Endothelial cell of umbilical vein (primary cell): ENCODE data around the gene CD300H. TPM values are rescaled to one million over a fixed set of nuclear protein-coding genes. Genes with fewer than 3 reads are reported as not detected.
"Not testable (repeated sequence)": the region's sequence is repeated elsewhere in the genome, so short reads cannot be mapped to it uniquely, and the experiment has no call there.

Source experiments
- BruUV-seq: library from RNA; stranded (reverse); fragments of 400-500 nt; replicated peaks from 2 replicates; lab custom pipeline; 2021; lab: Mats Ljungman, UMichigan
- CTCF ChIA-PET: fragments of 300-600, 350-600 bp; sonication (Branson Sonifier 250); formaldehyde crosslinking; loops from one replicate; lab custom pipeline; 2021; ENCODE audit warnings: antibody characterized with exemption, inconsistent platforms; lab: Charles Lee
- POLR2A ChIA-PET: fragments of 300-600, 350-600 bp; sonication (Branson Sonifier 250); formaldehyde crosslinking; loops from one replicate; lab custom pipeline; 2021; ENCODE audit warnings: antibody characterized with exemption, inconsistent platforms; lab: Charles Lee
- DNase-seq: peaks from one replicate; pipeline ENCODE4 v3.0.0-alpha.2; 2011; ENCODE audit warnings: low read depth, low spot score
- FAIRE-seq: peaks from 2 replicates; lab custom pipeline; 2011; peaks lifted over from hg19 to GRCh38; lab: Jason Lieb, UNC
- H2AFZ ChIP-seq: 2 replicates; pipeline ENCODE4 v1.6.0; 2012; ENCODE audit warnings: low read depth, low read length, control low read depth, inconsistent platforms
- H3K27ac ChIP-seq: 2 replicates; pipeline ENCODE4 v1.5.1; 2011; ENCODE audit warnings: low read depth, mild to moderate bottlenecking, control low read depth, low read length, moderate library complexity; ENCODE audit not compliant: insufficient read depth
- H3K27me3 ChIP-seq, 2 experiments: 2 replicates each; pipeline versions ENCODE4 v1.6.0 to v1.6.1; 2011; ENCODE audit warnings: low read length in 2 of 2, mixed read lengths in 1 of 2; ENCODE audit not compliant: control insufficient read depth in 2 of 2, insufficient read depth in 2 of 2
- H3K36me3 ChIP-seq, 2 experiments: 2 replicates in 1 of 2; 3 replicates in 1 of 2; pipeline ENCODE4 v1.5.1; 2011; ENCODE audit warnings: low read length in 2 of 2, mild to moderate bottlenecking in 1 of 2, moderate library complexity in 1 of 2; ENCODE audit not compliant: control insufficient read depth in 2 of 2, insufficient read depth in 2 of 2; ENCODE audit errors: extremely low read depth in 1 of 2
- H3K4me1 ChIP-seq: 3 replicates; pipeline ENCODE4 v1.5.1; 2011; ENCODE audit warnings: mild to moderate bottlenecking, low read length; ENCODE audit not compliant: control insufficient read depth, insufficient read depth; ENCODE audit errors: extremely low read depth
- H3K4me2 ChIP-seq: 2 replicates; pipeline ENCODE4 v1.6.1; 2011; ENCODE audit warnings: low read length, control low read depth, mixed read lengths; ENCODE audit not compliant: insufficient read depth
- H3K4me3 ChIP-seq, 3 experiments: fragments of 200-600 bp in 1 of 3; sonication (generic), shearing (Covaris generic) in 1 of 3; replicated peaks in 1 of 3; 2 replicates each; pipeline ENCODE4 v1.5.1; 2011 to 2016; ENCODE audit warnings: control low read depth in 3 of 3, low read length in 3 of 3, mild to moderate bottlenecking in 2 of 3, inconsistent platforms in 1 of 3, low read depth in 1 of 3, moderate library complexity in 1 of 3; ENCODE audit not compliant: insufficient read depth in 1 of 3
- H3K79me2 ChIP-seq: 2 replicates; pipeline ENCODE4 v1.6.0; 2012; ENCODE audit warnings: low read length, inconsistent platforms; ENCODE audit not compliant: control insufficient read depth, insufficient read depth
- H3K9ac ChIP-seq: replicated peaks from 2 replicates; pipeline ENCODE3; 2011; ENCODE audit warnings: low read length, control low read depth; ENCODE audit not compliant: insufficient read depth; ENCODE audit errors: extremely low read depth
- H3K9me1 ChIP-seq: replicated peaks from 3 replicates; pipeline ENCODE4 v1.6.0; 2011; ENCODE audit warnings: mild to moderate bottlenecking, low read length; ENCODE audit not compliant: control insufficient read depth, insufficient read depth; ENCODE audit errors: extremely low read depth
- H3K9me3 ChIP-seq: replicated peaks from 2 replicates; pipeline ENCODE4 v1.5.1; 2012; ENCODE audit warnings: low read length, inconsistent platforms; ENCODE audit not compliant: control insufficient read depth, insufficient read depth
- H4K20me1 ChIP-seq: replicated peaks from 2 replicates; pipeline ENCODE3; 2011; ENCODE audit warnings: mild to moderate bottlenecking, low read length; ENCODE audit not compliant: control insufficient read depth, insufficient read depth; ENCODE audit errors: extremely low read depth
- EZH2 ChIP-seq: IDR thresholded peaks from 2 replicates; pipeline ENCODE4 v1.6.1; 2012; ENCODE audit warnings: borderline replicate concordance, low read depth, mild to moderate bottlenecking, moderate library complexity, low read length, inconsistent platforms; ENCODE audit not compliant: severe bottlenecking
- FOS ChIP-seq: IDR thresholded peaks from 2 replicates; pipeline ENCODE4 v1.6.1; 2011; ENCODE audit warnings: mild to moderate bottlenecking, low read length, moderate library complexity, borderline replicate concordance; ENCODE audit not compliant: insufficient read depth
- GATA2 ChIP-seq: IDR thresholded peaks from 2 replicates; pipeline ENCODE4 v1.7.0; 2011; ENCODE audit warnings: low read depth, mild to moderate bottlenecking, moderate library complexity, mixed read lengths, low read length; ENCODE audit not compliant: insufficient read length, insufficient read depth
- JUN ChIP-seq: IDR thresholded peaks from 2 replicates; pipeline ENCODE4 v1.6.1; 2011; ENCODE audit warnings: borderline replicate concordance, low read depth; ENCODE audit not compliant: insufficient read length, insufficient read depth
- MYC ChIP-seq: IDR thresholded peaks from one replicate; pipeline ENCODE4 v1.6.1; 2011; ENCODE audit warnings: mild to moderate bottlenecking, low read depth, low read length
- POLR2A ChIP-seq: IDR thresholded peaks from 2 replicates; pipeline ENCODE4 v1.6.1; 2012; ENCODE audit warnings: low read depth, mild to moderate bottlenecking, control low read depth, low read length
- POLR2AphosphoS5 ChIP-seq: IDR thresholded peaks from 2 replicates; pipeline ENCODE4 v1.6.1; 2012; ENCODE audit warnings: low read depth, mild to moderate bottlenecking, control low read depth, low read length, moderate library complexity; ENCODE audit not compliant: insufficient read depth
- dilution Hi-C: fragments of 300-500 bp; cut with MboI; formaldehyde crosslinking; loops from one replicate; pipeline ENCODE4 v1.15.0; 2019; ENCODE audit warnings: low sequenced_read_pairs; ENCODE audit not compliant: extremely low pct_ligation_motif_present
- intact Hi-C: fragments of 100-400 bp; cut with micrococcal nuclease; formaldehyde crosslinking; loops from one replicate; pipeline ENCODE4 v1.10.0; 2022
- polyA plus RNA-seq, 4 experiments: library from polyadenylated mRNA; depleted of rRNA in 3 of 4; stranded (reverse) in 3 of 4; unstranded in 1 of 4; fragments of >200 nt; gene quantifications; 2 replicates each; pipeline versions ENCODE4 v1.2.1 to v1.2.3, GENCODE V29; 2011 to 2012; ENCODE audit warnings: missing spikeins in 1 of 4
- total RNA-seq: library from RNA; stranded (reverse); gene quantifications from 2 replicates; pipeline ENCODE4 v1.2.3, GENCODE V29; 2021
- TF ChIP-seq, protein P1 (sequence below), 2 donors: IDR thresholded peaks; 1 replicate in 1 of 2; 2 replicates in 1 of 2; pipeline ENCODE4 v1.5.1; 2011; ENCODE audit warnings: low read length in 2 of 2, mild to moderate bottlenecking in 2 of 2, moderate library complexity in 2 of 2, control low read depth in 1 of 2, inconsistent platforms in 1 of 2, low read depth in 1 of 2; ENCODE audit not compliant: insufficient read depth in 1 of 2; ENCODE audit errors: extremely low read depth in 1 of 2
- TF ChIP-seq, protein P2 (sequence below): IDR thresholded peaks from 2 replicates; pipeline ENCODE4 v1.6.1; 2011; ENCODE audit not compliant: insufficient read depth, insufficient read length

Gene CD300H
- total and polyA plus RNA-seq, 2 donors (not counting 3 experiments of a cell fraction or from before 2014, with no cell fraction given): not detected

DNA sequence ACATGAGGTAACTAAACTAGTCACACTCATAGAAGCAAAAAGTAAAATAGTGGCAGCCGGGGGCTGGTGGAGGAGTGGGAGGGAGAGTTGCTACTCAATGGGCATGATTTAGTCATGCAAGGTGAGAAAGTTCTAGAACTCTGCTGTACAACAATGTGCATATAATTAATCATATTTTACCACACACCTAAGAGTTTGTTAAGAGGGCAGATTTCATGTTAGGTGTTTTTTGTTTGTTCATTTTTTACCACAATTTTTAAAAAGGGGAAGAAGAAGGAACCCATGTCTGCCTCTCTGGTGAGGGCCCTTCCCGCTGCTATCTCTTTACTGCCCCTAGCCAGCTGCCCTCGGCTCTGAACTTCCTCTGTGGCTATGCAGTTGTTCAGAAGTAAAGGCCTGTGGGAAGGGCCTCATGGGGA is 47.3 kb downstream of the CD300H start:
- FAIRE-seq (no peak), DNase-seq (no peak)
- Histone ChIP-seq H3K9ac (no peak overlapping the region), H3K4me2 (no peak overlapping the region), H3K27me3 (no peaks in the 10 kb centered on the region), H3K27ac (no peak overlapping the region), H4K20me1 (no peaks in the 10 kb centered on the region), H3K4me3 (no peak overlapping the region), H3K9me1 (no peaks in the 10 kb centered on the region), H3K4me1 (no peaks in the 10 kb centered on the region), H3K36me3 (no peaks in the 10 kb centered on the region), H2AFZ (no peak overlapping the region), H3K9me3 (peaks cover 2% of the 10 kb centered on the region), H3K79me2 (no peaks in the 10 kb centered on the region)
- intact Hi-C loops (no loop called here), dilution Hi-C loops (no loop called here)
- BruUV-seq: no TSS peak
- ChIA-PET POLR2A (no interaction called here), CTCF (no interaction called here)
- no peak for TF ChIP-seq FOS
- TF ChIP-seq, protein P1, sequence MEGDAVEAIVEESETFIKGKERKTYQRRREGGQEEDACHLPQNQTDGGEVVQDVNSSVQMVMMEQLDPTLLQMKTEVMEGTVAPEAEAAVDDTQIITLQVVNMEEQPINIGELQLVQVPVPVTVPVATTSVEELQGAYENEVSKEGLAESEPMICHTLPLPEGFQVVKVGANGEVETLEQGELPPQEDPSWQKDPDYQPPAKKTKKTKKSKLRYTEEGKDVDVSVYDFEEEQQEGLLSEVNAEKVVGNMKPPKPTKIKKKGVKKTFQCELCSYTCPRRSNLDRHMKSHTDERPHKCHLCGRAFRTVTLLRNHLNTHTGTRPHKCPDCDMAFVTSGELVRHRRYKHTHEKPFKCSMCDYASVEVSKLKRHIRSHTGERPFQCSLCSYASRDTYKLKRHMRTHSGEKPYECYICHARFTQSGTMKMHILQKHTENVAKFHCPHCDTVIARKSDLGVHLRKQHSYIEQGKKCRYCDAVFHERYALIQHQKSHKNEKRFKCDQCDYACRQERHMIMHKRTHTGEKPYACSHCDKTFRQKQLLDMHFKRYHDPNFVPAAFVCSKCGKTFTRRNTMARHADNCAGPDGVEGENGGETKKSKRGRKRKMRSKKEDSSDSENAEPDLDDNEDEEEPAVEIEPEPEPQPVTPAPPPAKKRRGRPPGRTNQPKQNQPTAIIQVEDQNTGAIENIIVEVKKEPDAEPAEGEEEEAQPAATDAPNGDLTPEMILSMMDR (IDR thresholded peaks at IDR 0.05; ENCODE audit: extremely low read depth in 1 of 2, insufficient read depth in 1 of 2, low read depth in 1 of 2, low read length in 2 of 2): no peak
- no peak for TF ChIP-seq GATA2
- no peak for TF ChIP-seq EZH2
- no peak for TF ChIP-seq MYC
- TF ChIP-seq, protein P2, sequence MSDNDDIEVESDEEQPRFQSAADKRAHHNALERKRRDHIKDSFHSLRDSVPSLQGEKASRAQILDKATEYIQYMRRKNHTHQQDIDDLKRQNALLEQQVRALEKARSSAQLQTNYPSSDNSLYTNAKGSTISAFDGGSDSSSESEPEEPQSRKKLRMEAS: no peak
- no peak for TF ChIP-seq POLR2AphosphoS5
- no peak for TF ChIP-seq POLR2A
- TF ChIP-seq JUN: no peak

DNA sequence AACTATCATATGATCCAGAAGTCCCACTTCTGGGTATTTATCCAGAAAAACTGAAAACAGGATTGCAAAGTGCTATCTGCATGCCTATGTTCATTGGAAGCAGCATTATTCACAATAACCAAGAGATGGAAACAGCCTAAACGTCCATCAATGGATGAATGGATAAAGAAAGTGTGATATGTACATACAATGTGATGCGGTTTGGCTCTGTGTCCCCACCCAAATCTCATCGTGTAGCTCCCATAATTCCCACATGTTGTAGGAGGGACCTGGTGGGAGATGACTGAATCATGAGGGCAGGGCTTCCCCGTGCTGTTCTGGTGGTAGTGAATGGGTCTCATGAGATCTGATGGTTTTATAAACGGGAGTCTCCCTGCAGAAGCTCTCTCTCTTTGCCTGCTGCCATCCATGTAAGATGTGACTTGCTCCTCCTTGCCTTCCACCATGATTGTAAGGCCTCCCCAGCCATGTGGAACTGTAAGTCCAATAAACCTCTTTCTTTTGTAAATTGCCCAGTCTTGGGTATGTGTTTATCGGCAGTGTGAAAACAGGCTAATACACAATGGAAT is 48.8 kb downstream of the CD300H start:
- H3K9ac ChIP-seq, H3K36me3 ChIP-seq, H3K4me2 ChIP-seq, H3K27me3 ChIP-seq, H3K9me3 ChIP-seq, FAIRE-seq, H3K27ac ChIP-seq, POLR2A ChIA-PET, H2AFZ ChIP-seq, H3K79me2 ChIP-seq, BruUV-seq, H3K4me3 ChIP-seq, DNase-seq, H4K20me1 ChIP-seq, H3K9me1 ChIP-seq, CTCF ChIA-PET, dilution Hi-C loops, intact Hi-C loops, H3K4me1 ChIP-seq: not testable (repeated sequence)
